HG03439 (cell line): ENCODE results near the gene SIGLEC9.

Source experiments
- ATAC-seq: cut with Tn5 transposase; IDR thresholded peaks from one replicate; pipeline ENCODE4 v1.9.1; 2021; ENCODE audit warnings: mild to moderate bottlenecking, moderate library complexity; ENCODE audit not compliant: unreplicated experiment

SIGLEC9 gene

GRCh38 chr19:51096473-51097165, 28.1 kb upstream of the SIGLEC9 start:
- no peak for ATAC-seq

DNA sequence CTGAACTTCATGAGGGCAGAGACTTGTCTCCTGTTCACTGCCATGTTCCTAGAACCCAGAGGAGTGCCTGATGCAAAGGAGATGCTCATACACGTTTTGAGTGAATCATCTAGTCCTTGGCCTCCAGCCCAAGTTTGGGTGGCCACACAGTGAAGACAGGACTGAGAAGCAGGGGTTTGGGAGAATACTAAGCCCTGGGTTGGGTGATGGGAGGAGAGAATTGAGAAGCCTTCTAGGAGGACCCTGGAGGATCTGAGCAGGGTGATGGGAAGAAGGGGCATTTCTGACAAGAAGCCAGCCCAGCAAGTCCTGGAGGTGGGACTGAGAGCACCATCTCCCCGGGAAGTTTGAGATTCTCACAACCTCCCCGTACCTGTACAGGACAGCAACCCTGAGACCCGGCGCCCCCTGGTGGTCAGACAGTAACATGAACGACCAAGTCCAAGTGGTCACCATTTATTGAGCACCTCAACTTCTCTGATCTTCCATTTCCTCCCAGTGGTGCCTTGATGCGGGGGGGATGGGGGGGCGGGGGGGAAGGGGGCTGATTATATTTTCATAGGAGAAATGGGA, 27.5 kb upstream of the SIGLEC9 start:
- ATAC-seq = no peak

- no peak for ATAC-seq
These were observed 26.9 kb upstream of the SIGLEC9 start for GRCh38 chr19:51097796-51098195.

DNA sequence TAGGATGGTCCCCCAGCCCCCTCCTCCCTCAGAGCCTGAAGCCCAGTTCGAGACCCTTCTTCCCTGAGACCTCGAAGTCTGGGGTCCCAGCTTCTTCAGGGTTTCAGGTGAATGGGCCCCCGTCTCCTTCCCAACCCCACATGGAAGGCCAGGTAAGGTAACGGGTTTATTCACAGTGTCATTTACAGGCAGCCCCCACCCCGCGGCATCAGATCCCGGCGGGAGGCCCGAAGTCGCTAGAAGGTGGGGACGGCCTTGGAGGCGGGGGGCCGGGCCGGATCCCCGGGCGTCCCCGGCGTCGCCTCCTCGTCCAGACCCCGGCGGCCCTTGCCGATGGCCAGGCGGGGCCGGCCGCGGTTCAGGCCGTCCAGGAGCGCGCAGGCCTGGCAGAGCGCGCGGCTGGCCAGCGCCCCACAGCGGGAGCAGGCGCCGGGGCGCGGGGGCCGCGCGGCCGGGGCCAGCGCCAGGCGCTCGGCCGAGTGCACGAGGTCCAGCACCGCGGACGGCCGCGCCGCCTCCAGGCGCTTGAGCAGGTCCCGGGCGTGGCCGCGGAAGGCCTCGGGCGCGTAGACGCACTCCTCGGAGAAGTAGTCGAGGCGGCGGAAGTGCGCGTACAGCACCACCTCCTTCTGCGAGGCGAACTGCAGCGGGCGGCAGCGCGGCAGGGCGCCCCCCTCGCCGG, 26.2 kb upstream of the SIGLEC9 start:
- no peak for ATAC-seq

DNA sequence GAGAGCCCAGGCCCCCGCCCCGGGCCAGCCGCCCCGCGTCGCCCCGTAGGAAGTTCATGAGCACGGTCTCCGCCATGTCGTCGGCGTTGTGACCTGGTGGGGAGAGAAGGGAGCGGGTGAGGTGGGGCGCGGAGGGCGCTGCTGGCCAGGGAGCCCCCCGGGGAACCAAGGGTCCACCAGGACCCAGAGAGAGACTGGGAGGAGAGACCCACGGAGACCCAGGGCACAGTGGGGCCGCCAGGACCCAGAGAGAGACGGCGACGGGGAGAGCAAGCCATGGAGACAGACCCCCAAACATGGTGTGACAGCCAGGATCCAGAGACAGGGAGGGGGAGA, 25.7 kb upstream of the SIGLEC9 start:
- ATAC-seq = no peak

GRCh38 chr19:51100601-51101000, 24.1 kb upstream of the SIGLEC9 start:
- ATAC-seq = no peak

GRCh38 chr19:51101171-51101865, 23.4 kb upstream of the SIGLEC9 start:
- ATAC-seq = no peak

DNA sequence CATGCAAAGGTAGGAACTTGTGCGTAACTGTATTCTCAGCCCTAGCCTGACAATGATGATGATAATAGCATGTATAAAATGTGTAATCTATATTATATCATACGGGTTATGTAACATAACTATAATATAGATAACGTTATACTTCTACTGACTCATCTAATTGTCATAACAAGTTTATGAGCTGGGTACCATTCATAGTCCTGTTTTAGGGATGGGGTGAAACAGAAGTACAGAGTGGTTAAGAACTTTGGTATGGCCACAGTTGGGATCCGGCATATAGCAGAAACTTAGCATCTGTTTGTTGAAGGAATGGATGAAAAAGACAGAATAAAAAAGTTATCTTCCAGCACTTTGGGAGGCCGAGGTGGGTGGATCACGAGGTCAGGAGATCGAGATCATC, 21.7 kb upstream of the SIGLEC9 start:
- ATAC-seq = no peak

DNA sequence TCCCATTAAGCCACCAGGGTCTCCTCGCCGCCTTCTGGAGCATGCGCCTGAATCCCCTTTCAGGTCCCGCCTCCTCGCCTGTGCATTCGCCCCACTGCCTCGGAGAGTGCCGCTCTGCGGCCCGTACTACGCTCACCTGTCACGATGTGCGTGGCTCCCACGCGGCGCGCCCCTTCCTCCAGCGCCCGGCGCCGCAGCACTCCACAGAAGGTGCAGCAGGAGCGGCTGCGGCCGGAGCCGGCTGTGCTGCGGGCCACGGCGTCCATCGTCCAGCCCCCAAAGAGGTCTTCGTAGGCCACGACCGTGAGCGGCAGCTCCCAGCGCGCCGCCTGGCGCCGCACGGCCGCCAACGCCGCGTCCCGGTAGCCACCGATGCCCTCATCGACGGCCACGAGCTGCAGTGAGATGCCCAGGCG, 20.8 kb upstream of the SIGLEC9 start:
- ATAC-seq = no peak

- ATAC-seq = peak; percentile 4
These were observed 17.2 kb upstream of the SIGLEC9 start for GRCh38 chr19:51107406-51108065.

DNA sequence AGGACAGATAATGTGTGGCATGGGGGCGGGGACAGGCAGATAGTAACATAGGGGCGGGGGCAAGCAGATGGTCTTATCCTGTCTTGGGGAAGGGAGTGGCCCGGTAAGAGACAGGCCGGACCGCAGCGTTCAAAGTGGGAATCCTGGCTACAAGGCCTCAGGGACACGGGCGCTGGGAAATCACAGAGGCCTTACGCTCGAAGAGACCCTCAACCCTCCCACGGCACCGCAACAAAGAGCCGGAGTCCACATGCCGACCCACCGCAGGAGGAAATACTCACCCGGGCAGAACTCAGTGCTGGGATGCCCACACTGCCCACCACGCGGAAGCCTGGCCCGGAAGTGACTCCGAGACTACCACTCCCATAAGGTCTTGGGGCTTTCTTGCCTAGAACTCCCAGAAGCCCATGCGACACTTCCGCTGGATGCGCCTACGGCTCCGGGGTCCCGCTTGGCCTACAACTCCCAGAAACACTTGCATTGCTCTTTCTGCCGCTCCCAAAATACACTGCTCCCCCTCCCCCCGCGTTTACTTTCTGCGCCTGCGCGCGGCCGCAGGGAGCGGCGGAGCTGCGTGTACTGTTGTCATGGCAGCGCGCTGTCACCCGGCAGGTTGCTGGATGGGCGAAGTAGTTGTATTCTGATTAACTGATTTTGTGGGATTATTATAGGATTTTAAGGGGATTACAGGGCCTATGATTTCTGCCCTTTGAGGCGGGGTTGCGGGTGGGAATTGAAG, 16.5 kb upstream of the SIGLEC9 start, which contains the start of gene CTU1:
TSS of gene CTU1 (minus strand) at position 344 of the 739 bp plus-strand sequence. CDS start 3,840 bp downstream, outside the sequence.
- peak; percentile 97 for ATAC-seq

DNA sequence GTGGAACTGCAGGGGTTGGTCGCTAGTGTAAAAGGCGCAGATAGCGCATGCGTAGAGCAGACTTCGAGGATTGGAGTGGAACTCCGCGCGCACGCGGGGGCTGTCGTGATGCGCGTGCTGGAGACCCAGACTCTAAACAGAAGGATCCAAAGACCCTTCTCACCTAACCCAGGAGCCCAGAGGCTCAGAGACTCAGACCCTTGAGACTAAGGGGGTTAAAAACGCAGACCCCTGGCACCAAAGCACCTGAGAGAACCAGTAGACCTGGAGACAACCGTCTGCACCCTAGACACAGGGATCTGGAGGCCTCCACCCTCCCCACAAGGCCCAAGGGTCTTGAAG, 15.9 kb upstream of the SIGLEC9 start:
- peak; percentile 31 for ATAC-seq

GRCh38 chr19:51110666-51110971, 14.1 kb upstream of the SIGLEC9 start:
- no peak for ATAC-seq

GRCh38 chr19:51111606-51112005, 13.1 kb upstream of the SIGLEC9 start:
- no peak for ATAC-seq

DNA sequence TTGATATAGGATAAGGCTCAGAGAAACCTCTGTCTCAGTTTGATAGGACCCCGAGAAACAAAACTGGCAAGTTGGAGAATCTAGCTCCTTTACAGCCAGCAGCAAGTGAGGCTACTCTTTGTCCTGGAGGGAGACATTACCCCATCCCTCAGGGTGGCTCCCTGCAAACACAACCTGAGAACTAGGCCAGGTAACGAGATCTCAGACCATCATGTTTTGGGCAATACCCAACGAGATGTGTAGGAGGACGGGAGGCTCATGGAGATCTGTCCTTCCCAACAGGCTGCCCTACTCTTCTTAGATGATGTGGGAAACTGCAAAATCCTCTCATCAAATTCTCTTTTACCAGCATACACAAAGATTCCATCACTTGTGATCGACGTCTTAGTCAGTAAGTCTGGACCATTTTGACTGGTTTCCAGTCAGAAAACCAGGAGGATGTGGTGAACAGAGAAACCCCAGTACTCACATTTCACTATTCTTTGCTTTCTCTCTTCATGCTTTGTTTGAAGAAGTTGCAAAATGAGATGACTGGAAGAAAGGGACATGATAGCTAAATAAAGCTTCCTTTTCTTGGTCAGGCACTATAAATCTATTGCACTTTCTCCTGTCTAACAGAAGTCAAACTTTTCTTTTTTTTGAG, 10.5 kb upstream of the SIGLEC9 start:
- ATAC-seq = no peak

DNA sequence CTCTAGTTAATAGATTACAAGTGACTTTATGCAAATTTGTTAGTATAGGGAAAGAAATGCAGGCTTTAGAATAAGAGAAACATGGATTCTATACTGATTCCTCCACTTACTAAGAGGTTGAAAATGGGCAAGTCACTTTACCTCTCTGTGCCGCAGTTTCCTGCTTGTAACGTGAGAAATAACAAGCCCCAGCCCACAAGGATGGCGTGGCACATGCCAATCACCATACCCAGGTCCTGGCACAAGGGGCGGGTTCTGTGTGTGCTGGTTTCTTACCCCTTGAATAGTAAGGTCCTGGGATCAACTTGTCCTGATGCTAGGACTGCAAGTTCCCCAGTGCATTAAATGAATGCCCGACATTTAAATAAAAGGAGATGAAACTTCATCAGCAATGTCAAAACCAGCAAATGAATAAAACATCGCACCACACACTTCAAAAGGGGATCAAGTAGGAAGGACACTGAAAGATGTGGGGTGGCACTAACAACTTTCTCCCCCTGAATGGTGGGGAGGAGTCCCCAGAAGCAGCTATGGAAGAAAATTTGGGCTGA, 7.9 kb upstream of the SIGLEC9 start:
- no peak for ATAC-seq

GRCh38 chr19:51119101-51119500, 5.6 kb upstream of the SIGLEC9 start:
- no peak for ATAC-seq

DNA sequence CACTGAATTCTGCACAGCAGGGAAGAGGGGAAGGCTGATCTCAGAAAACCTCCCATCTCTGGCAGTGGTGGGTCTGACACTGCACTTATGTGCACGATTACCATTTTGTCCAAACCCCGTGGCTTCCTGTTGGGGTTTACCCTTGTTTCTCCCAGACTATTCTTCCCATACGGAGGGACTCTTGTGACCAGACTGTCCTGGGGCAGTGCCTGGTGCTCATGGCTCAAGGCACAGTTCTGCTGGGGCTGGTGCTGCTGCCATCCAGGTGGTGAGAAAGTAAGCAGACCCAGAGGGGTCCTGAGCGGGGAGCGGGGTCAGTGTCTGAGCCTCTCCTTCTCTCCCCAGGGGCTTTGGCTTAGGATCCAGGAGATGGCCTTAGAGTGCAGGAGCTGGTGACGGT, 5.1 kb upstream of the SIGLEC9 start:
- ATAC-seq = no peak

DNA sequence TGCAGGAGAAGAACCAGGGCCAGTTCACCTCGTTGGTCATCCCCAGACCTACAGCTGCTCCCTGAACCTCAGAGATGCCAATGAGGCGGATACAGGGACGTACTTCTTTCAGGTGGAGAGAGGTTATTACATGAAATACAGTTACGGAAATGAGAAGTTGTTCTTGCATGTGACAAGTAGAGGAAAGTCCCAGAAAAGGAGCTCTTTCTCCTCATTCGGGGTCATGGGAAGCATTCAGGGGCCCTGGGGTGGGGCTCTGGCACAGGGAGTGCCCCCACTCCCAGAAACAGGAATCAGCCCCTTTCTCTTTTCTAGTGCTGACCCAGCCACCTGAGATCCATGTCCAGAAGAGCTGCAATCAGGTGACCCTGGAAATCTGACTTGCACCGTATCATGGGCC, 4.5 kb upstream of the SIGLEC9 start:
- no peak for ATAC-seq

DNA sequence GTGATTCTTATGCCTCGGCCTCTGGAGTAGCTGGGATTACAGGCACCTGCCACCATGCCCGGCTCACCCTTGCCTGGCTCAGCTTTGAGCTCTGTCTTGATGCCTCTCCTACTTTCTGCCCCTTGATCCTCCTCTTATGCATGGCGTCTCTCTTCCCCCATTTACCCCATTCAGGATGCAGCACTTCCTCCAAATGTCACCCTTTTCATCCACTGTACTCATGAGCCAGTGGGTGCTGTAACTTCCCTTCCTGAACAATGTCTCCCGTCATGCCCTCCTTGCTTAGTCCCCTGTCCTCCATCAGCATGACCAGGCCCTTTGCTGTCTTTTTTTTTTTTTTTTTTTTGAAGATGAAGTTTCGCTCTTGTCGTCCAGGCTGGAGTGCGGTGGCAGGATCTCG, 3.4 kb upstream of the SIGLEC9 start:
- no peak for ATAC-seq
